ENCODE data around the gene HGS.

GRCh38 chr17:81714412-81715106 lies 30.7 kb downstream of the HGS start:
- TF ChIP-seq CTCF (IDR thresholded peaks at IDR 0.05) (no peak), POLR2A (IDR thresholded peaks at IDR 0.05) (no peak)

All from vagina (tissue), 2 donors.